Tibial nerve (tissue), 4 donors: ENCODE data around the gene REPS1.

Experiments
- CTCF ChIP-seq, 5 experiments: fragments of 200-600 bp in 3 of 5; fragments of 450-650 bp in 2 of 5; sonication (generic) in 3 of 5; IDR thresholded peaks; one replicate each; pipeline ENCODE4 v1.5.1; 2016 to 2019; ENCODE audit warnings: antibody characterized with exemption in 5 of 5, mild to moderate bottlenecking in 3 of 5, moderate library complexity in 2 of 5
- EP300 ChIP-seq, 2 donors: sonication (generic); formaldehyde crosslinking; IDR thresholded peaks; one replicate each; pipeline ENCODE4 v1.6.1; 2017; ENCODE audit warnings: antibody characterized with exemption in 2 of 2, mild to moderate bottlenecking in 1 of 2
- POLR2A ChIP-seq, 2 donors: fragments of 450-650 bp; IDR thresholded peaks; one replicate each; pipeline ENCODE4 v1.6.1; 2017; ENCODE audit warnings: antibody characterized with exemption in 2 of 2, mild to moderate bottlenecking in 2 of 2, moderate library complexity in 2 of 2

- TF ChIP-seq CTCF (IDR thresholded peaks at IDR 0.05) (no peak), POLR2A (IDR thresholded peaks at IDR 0.05) (no peak), EP300 (IDR thresholded peaks at IDR 0.05) (no peak)
Measured at GRCh38 chr6:138957903-138958302, 30.1 kb downstream of the REPS1 start.
